GM12878 (cell line): ENCODE results near the gene BRINP3. TPM values are rescaled to one million over a fixed set of nuclear protein-coding genes. Genes with fewer than 3 reads are reported as not detected.

Experiments used
- ATAC-seq: fragments of 200-7000 bp; cut with Tn5 transposase; 3 replicates; pipeline ENCODE4 v1.9.1; 2020; ENCODE audit warnings: mild to moderate bottlenecking, moderate library complexity
- BruUV-seq: library from RNA; stranded (reverse); fragments of 400-500 nt; replicated peaks from 2 replicates; lab custom pipeline; 2021; lab: Mats Ljungman, UMichigan
- CTCF ChIA-PET: fragments of 300-600 bp; sonication (Branson Sonifier 250); formaldehyde crosslinking; extraction: SDS; loops from one replicate; lab custom pipeline; 2021; ENCODE audit warnings: inconsistent platforms; lab: Yijun Ruan, JAX
- POLR2A ChIA-PET: fragments of 350-600 bp; formaldehyde crosslinking; extraction: SDS; loops from one replicate; lab custom pipeline; 2021; ENCODE audit warnings: inconsistent platforms; lab: Charles Lee
- RAD21 ChIA-PET: fragments of 300-600 bp; sonication (Branson Sonifier 250); formaldehyde crosslinking; loops from one replicate; lab custom pipeline; 2023; ENCODE audit warnings: antibody characterized with exemption; ENCODE audit not compliant: unreplicated experiment; lab: Charles Lee
- SMC1A ChIA-PET: fragments of 300-600 bp; sonication (Branson Sonifier 250); formaldehyde crosslinking; loops from one replicate; lab custom pipeline; 2023; ENCODE audit not compliant: unreplicated experiment, uncharacterized antibody; lab: Charles Lee
- DNase-seq: peaks from one replicate; pipeline ENCODE4 v3.0.0-alpha.2; 2011; ENCODE audit warnings: low read depth, low spot score
- FAIRE-seq: peaks from 3 replicates; lab custom pipeline; 2011; peaks lifted over from hg19 to GRCh38; lab: Jason Lieb, UNC
- H2AFZ ChIP-seq: 2 replicates; pipeline ENCODE4 v1.6.0; 2011; ENCODE audit warnings: low read depth, low read length, control low read depth; ENCODE audit not compliant: control insufficient read depth
- H3K27ac ChIP-seq: 2 replicates; pipeline ENCODE4 v1.5.1; 2011; ENCODE audit warnings: control low read depth; ENCODE audit not compliant: control insufficient read depth, insufficient read depth
- H3K27me3 ChIP-seq, 2 experiments: replicated peaks in 1 of 2; 2 replicates each; pipeline versions ENCODE4 v1.6.0 to v1.6.1; 2011; ENCODE audit warnings: low read length in 1 of 2; ENCODE audit not compliant: control insufficient read depth in 2 of 2, insufficient read depth in 2 of 2
- H3K36me3 ChIP-seq, 2 experiments: 2 replicates each; pipeline ENCODE4 v1.5.1; 2011; ENCODE audit warnings: low read length in 1 of 2; ENCODE audit not compliant: control insufficient read depth in 2 of 2, insufficient read depth in 2 of 2
- H3K4me1 ChIP-seq: 2 replicates; pipeline ENCODE4 v1.6.1; 2011; ENCODE audit warnings: mild to moderate bottlenecking, low read length, moderate library complexity, mixed read lengths; ENCODE audit not compliant: control insufficient read depth, insufficient read depth
- H3K4me2 ChIP-seq: 2 replicates; pipeline ENCODE4 v1.6.0; 2011; ENCODE audit warnings: control low read depth; ENCODE audit not compliant: control insufficient read depth, insufficient read depth
- H3K4me3 ChIP-seq: fragments of 200-600 bp; sonication (generic); 2 replicates; pipeline ENCODE4 v1.5.1; 2016
- H3K79me2 ChIP-seq: 2 replicates; pipeline ENCODE4 v1.6.0; 2011; ENCODE audit warnings: low read length; ENCODE audit not compliant: control insufficient read depth, insufficient read depth
- H3K9ac ChIP-seq: 2 replicates; pipeline ENCODE4 v1.8.0; 2011; ENCODE audit warnings: low read length, control low read depth, mixed read lengths; ENCODE audit not compliant: control insufficient read depth, insufficient read depth
- H3K9me3 ChIP-seq: replicated peaks from 3 replicates; pipeline ENCODE4 v1.5.1; 2011; ENCODE audit warnings: mild to moderate bottlenecking, low read length; ENCODE audit not compliant: control insufficient read depth, insufficient read depth
- H4K20me1 ChIP-seq: 2 replicates; pipeline ENCODE4 v1.6.0; 2011; ENCODE audit not compliant: control insufficient read depth, insufficient read depth
- E2F8 ChIP-seq: fragments of 450-650 bp; IDR thresholded peaks from 2 replicates; pipeline ENCODE4 v1.6.1; 2018; ENCODE audit warnings: mild to moderate bottlenecking, low read depth, moderate library complexity; ENCODE audit not compliant: partially characterized antibody
- EED ChIP-seq: sonication (generic); IDR thresholded peaks from 2 replicates; pipeline ENCODE4 v1.6.1; 2016; ENCODE audit warnings: antibody characterized with exemption, low read depth
- MEF2B ChIP-seq: fragments of 450-650 bp; IDR thresholded peaks from 2 replicates; pipeline ENCODE4 v1.6.1; 2018; ENCODE audit warnings: mild to moderate bottlenecking, moderate library complexity; ENCODE audit not compliant: partially characterized antibody, poor library complexity, severe bottlenecking
- MTA3 ChIP-seq: IDR thresholded peaks from 2 replicates; pipeline ENCODE4 v1.6.1; 2012; ENCODE audit warnings: low read length, inconsistent platforms, borderline replicate concordance
- PAX5 ChIP-seq: IDR thresholded peaks from 2 replicates; pipeline ENCODE4 v1.6.1; 2011; ENCODE audit warnings: low read depth, low read length, borderline replicate concordance
- SKIL ChIP-seq: fragments of 450-650 bp; IDR thresholded peaks from 2 replicates; pipeline ENCODE4 v1.6.1; 2017; ENCODE audit warnings: mild to moderate bottlenecking, low read depth, inconsistent platforms; ENCODE audit not compliant: poor library complexity, severe bottlenecking
- SP1 ChIP-seq: IDR thresholded peaks from one replicate; pipeline ENCODE4 v1.6.1; 2011; ENCODE audit warnings: low read depth, low read length
- TCF12 ChIP-seq: IDR thresholded peaks from 2 replicates; pipeline ENCODE4 v1.6.1; 2011; ENCODE audit warnings: low read depth, mild to moderate bottlenecking, low read length
- YY1 ChIP-seq: IDR thresholded peaks from 2 replicates; pipeline ENCODE4 v1.6.1; 2011; ENCODE audit warnings: low read depth, mild to moderate bottlenecking, low read length
- ZNF207 ChIP-seq: fragments of 450-650 bp; IDR thresholded peaks from 2 replicates; pipeline ENCODE4 v1.6.1; 2014; ENCODE audit warnings: antibody characterized with exemption, mild to moderate bottlenecking, borderline replicate concordance
- ZNF384 ChIP-seq: IDR thresholded peaks from 2 replicates; pipeline ENCODE4 v1.6.1; 2012; ENCODE audit warnings: low read depth, mild to moderate bottlenecking, low read length, improper control_type of control experiment, borderline replicate concordance
- WGBS: methylation state at CpG from one replicate; pipeline ENCODE4 v1.1.6; 2016; ENCODE audit warnings: low lambda C conversion rate; ENCODE audit not compliant: insufficient replicate concordance, insufficient coverage; ENCODE audit errors: missing lambda C conversion rate; 5-methylcytosine and 5-hydroxymethylcytosine counted together
- in situ Hi-C: fragments of 300-500 bp; cut with MboI; formaldehyde crosslinking; loops from 9 replicates; pipeline ENCODE4 v1.14.3; 2018; ENCODE audit warnings: mixed read lengths
- intact Hi-C: fragments of 100-400 bp; cut with micrococcal nuclease; formaldehyde crosslinking; loops from one replicate; pipeline ENCODE4 v1.14.2; 2022; ENCODE audit not compliant: unreplicated experiment
- polyA plus RNA-seq, 11 experiments: library from polyadenylated mRNA; depleted of rRNA in 4 of 11; unstranded in 6 of 11; stranded (reverse) in 5 of 11; fragments of >200 nt; fragmentation: Nextera tagmentation in 4 of 11; fragmentation: Illumina TruSeq in 1 of 11; extraction: Ambion mirVana in 4 of 11; extraction: Trizol in 1 of 11; gene quantifications; 1 replicate in 1 of 11; 2 replicates in 10 of 11; pipeline versions ENCODE4 v1.2.1 to v1.2.3, GENCODE V29; 2011 to 2016; ENCODE audit warnings: inconsistent platforms in 2 of 11, missing spikeins in 2 of 11, low read depth in 1 of 11
- total RNA-seq, 4 experiments: library from RNA; depleted of rRNA in 3 of 4; stranded (reverse); fragments of >200 nt in 3 of 4; fragmentation: Illumina TruSeq in 1 of 4; extraction: Trizol in 1 of 4; gene quantifications; 2 replicates each; pipeline versions ENCODE4 v1.2.1 to v1.2.3, GENCODE V29; 2013 to 2021

BRINP3 gene
- total and polyA plus RNA-seq, 10 of the 15 experiments (the other 5 are each of a cell fraction or from before 2014, with no cell fraction given), result under 0.01 TPM; not detected in 9

- intact Hi-C loops, result no loop called here
- DNase-seq, result no peak
- H3K9me3 ChIP-seq, result no peaks in the 10 kb centered on the region
- H3K79me2 ChIP-seq, result no peaks in the 10 kb centered on the region
- no peak overlapping the region for H2AFZ ChIP-seq
- WGBS, result 0% methylated on average over 1 of the region's 1 CpG
- SMC1A ChIA-PET, result no interaction called here
- in situ Hi-C loops, result no loop called here
- no peak overlapping the region for H3K9ac ChIP-seq
- no TSS peak for BruUV-seq
- no peaks in the 10 kb centered on the region for H4K20me1 ChIP-seq
- no peaks in the 10 kb centered on the region for H3K4me1 ChIP-seq
- no peaks in the 10 kb centered on the region for H3K36me3 ChIP-seq
- RAD21 ChIA-PET, result no interaction called here
- no peaks in the 10 kb centered on the region for H3K27me3 ChIP-seq
- CTCF ChIA-PET, result interaction anchor here (2.6 kb wide), 1 partner anchor 11 kb away, joined by 13 read pairs; no protein-coding TSS in a partner anchor
- TF ChIP-seq PAX5 (no peak), ZNF207 (no peak), E2F8 (no peak), EED (no peak), SP1 (no peak), MEF2B (no peak), YY1 (no peak), TCF12 (no peak), MTA3 (no peak), SKIL (no peak), ZNF384 (no peak)
- TF ChIP-seq, all 136 proteins: peak for 0
- Histone ChIP-seq H3K27ac (no peak overlapping the region), H3K4me2 (no peak overlapping the region), H3K4me3 (no peak overlapping the region)
- FAIRE-seq, result no peak
- no peak for ATAC-seq
- POLR2A ChIA-PET, result no interaction called here
Observed at GRCh38 chr1:190095596-190095995, 382.1 kb downstream of the BRINP3 start.
